Measurements from ENCODE around the gene TSPYL4.
"Not testable (repeated sequence)": the region's sequence is repeated elsewhere in the genome, so short reads cannot be mapped to it uniquely, and the experiment has no call there.

Gene TSPYL4

GRCh38 chr6:116253505-116254296, at the start of gene TSPYL4:
TSS of gene TSPYL4 (minus strand) at chr6:116254075. CDS start at chr6:116254008, 67 bp downstream.
- peaks cover 3% of the 10 kb centered on the region for H3K4me1 Mint-ChIP-seq
- CTCF ChIA-PET, result interaction anchor here (1.0 to 1.6 kb wide), 5 partner anchors 14 to 318 kb away, joined by 4 read pairs; no protein-coding TSS in a partner anchor
- no peak within 1 kb of the TSS for H3K4me3 Mint-ChIP-seq
- peaks cover 15% of the 10 kb centered on the region for H3K36me3 Mint-ChIP-seq
- no peaks in the 10 kb centered on the region for H3K9me3 Mint-ChIP-seq
- H3K27ac Mint-ChIP-seq, result no peak within 1 kb of the TSS
- H3K27me3 Mint-ChIP-seq, result no peaks in the 10 kb centered on the region
- DNase-seq, result peak; percentile 94

- Mint-ChIP-seq H3K27ac (no peak overlapping the region), H3K27me3 (no peaks in the 10 kb centered on the region), H3K4me1 (no peaks in the 10 kb centered on the region), H3K4me3 (no peak overlapping the region), H3K36me3 (no peaks in the 10 kb centered on the region), H3K9me3 (no peaks in the 10 kb centered on the region)
- no peak for DNase-seq
- CTCF ChIA-PET, result no interaction called here
Observed at GRCh38 chr6:116301104-116301503, 47.2 kb upstream of the TSPYL4 start.

DNA sequence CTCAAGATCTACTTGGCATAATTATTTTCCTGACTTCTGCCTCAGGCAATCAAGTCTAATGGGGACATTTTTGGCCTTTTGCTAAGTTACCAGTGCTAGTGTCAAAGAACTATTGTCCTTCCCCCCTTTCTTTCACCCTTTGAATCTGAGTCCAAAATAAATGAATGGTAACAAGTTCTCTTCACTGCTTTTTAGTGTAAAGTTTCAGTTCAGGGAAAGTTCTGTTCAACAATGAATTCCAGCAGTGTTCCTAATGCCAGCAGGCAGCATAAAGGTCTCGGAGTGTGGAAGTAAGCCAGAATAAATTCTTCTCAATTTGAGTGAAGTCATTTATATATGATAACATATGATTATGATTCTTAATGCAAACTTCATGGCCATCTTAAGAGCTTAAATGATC, 46.7 kb upstream of the TSPYL4 start:
- no peaks in the 10 kb centered on the region for H3K9me3 Mint-ChIP-seq
- no peaks in the 10 kb centered on the region for H3K27me3 Mint-ChIP-seq
- no peak for DNase-seq
- CTCF ChIA-PET, result no interaction called here
- no peaks in the 10 kb centered on the region for H3K36me3 Mint-ChIP-seq
- no peaks in the 10 kb centered on the region for H3K4me1 Mint-ChIP-seq
- H3K27ac Mint-ChIP-seq, result no peak overlapping the region
- no peak overlapping the region for H3K4me3 Mint-ChIP-seq

GRCh38 chr6:116298973-116299372, 45.1 kb upstream of the TSPYL4 start:
- no peak for DNase-seq
- Mint-ChIP-seq H3K4me3 (no peak overlapping the region), H3K9me3 (no peaks in the 10 kb centered on the region), H3K27me3 (no peaks in the 10 kb centered on the region), H3K27ac (no peak overlapping the region), H3K36me3 (no peaks in the 10 kb centered on the region), H3K4me1 (no peaks in the 10 kb centered on the region)
- CTCF ChIA-PET, result interaction anchor here (0.6 kb wide), 1 partner anchor 329 kb away, joined by 3 read pairs; no protein-coding TSS in a partner anchor

DNA sequence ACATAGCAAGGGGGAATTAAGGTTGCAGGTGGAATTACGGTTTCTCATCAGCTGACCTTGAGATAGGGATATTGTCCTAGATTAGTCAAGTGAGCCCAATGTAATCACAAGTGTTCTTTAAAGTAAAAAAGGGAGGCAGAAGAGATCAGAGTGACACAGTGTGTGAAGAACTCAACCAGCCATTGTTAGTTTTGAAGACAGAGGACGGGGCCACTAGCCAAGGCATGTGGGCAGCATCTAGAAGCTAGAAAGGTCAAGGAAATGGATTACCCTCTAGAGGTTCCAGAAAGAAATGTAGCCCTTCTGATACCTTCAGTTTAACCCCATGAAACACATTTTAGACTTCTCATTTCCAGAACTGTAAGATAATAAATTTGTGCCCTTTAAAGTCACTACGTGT, 44.4 kb upstream of the TSPYL4 start:
- no peaks in the 10 kb centered on the region for H3K36me3 Mint-ChIP-seq
- no peak for DNase-seq
- no peaks in the 10 kb centered on the region for H3K4me1 Mint-ChIP-seq
- CTCF ChIA-PET, result interaction anchor here (0.6 kb wide), 1 partner anchor 330 kb away, joined by 3 read pairs; no protein-coding TSS in a partner anchor
- H3K9me3 Mint-ChIP-seq, result no peaks in the 10 kb centered on the region
- H3K4me3 Mint-ChIP-seq, result no peak overlapping the region
- H3K27ac Mint-ChIP-seq, result no peak overlapping the region
- H3K27me3 Mint-ChIP-seq, result no peaks in the 10 kb centered on the region

GRCh38 chr6:116292553-116292952, 38.7 kb upstream of the TSPYL4 start:
- CTCF ChIA-PET, result interaction anchor here (1.2 kb wide), 1 partner anchor 24 kb away, joined by 3 read pairs; no protein-coding TSS in a partner anchor
- no peak overlapping the region for H3K27ac Mint-ChIP-seq
- no peaks in the 10 kb centered on the region for H3K4me1 Mint-ChIP-seq
- no peaks in the 10 kb centered on the region for H3K36me3 Mint-ChIP-seq
- no peaks in the 10 kb centered on the region for H3K27me3 Mint-ChIP-seq
- DNase-seq, result no peak
- no peak overlapping the region for H3K4me3 Mint-ChIP-seq
- no peaks in the 10 kb centered on the region for H3K9me3 Mint-ChIP-seq

- CTCF ChIA-PET, result interaction anchor here (1.2 kb wide), 1 partner anchor 23 kb away, joined by 3 read pairs; no protein-coding TSS in a partner anchor
- DNase-seq, result no peak
- H3K9me3 Mint-ChIP-seq, result no peaks in the 10 kb centered on the region
Observed at GRCh38 chr6:116291701-116292396, 38.0 kb upstream of the TSPYL4 start.

GRCh38 chr6:116290799-116291198, 36.9 kb upstream of the TSPYL4 start:
- Mint-ChIP-seq H3K27me3 (no peaks in the 10 kb centered on the region), H3K36me3 (no peaks in the 10 kb centered on the region), H3K9me3 (no peaks in the 10 kb centered on the region), H3K27ac (no peak overlapping the region), H3K4me3 (no peak overlapping the region), H3K4me1 (no peaks in the 10 kb centered on the region)
- no peak for DNase-seq
- CTCF ChIA-PET, result interaction anchor here (0.8 to 1.3 kb wide), 2 partner anchors 201 to 270 kb away, joined by 4 read pairs; no protein-coding TSS in a partner anchor

More at GRCh38 chr6:116291701-116292396, 38.0 kb upstream of the TSPYL4 start:
- Mint-ChIP-seq H3K27me3 (no peaks in the 10 kb centered on the region), H3K27ac (no peak overlapping the region), H3K4me3 (no peak overlapping the region), H3K4me1 (no peaks in the 10 kb centered on the region), H3K36me3 (no peaks in the 10 kb centered on the region)

GRCh38 chr6:116289876-116290275, 36.0 kb upstream of the TSPYL4 start:
- H3K27me3 Mint-ChIP-seq, result no peaks in the 10 kb centered on the region
- H3K27ac Mint-ChIP-seq, result no peak overlapping the region
- H3K4me3 Mint-ChIP-seq, result no peak overlapping the region
- no peaks in the 10 kb centered on the region for H3K4me1 Mint-ChIP-seq
- CTCF ChIA-PET, result interaction anchor here (0.8 to 3.6 kb wide), 4 partner anchors 26 to 271 kb away, joined by 4 to 27 read pairs (median 4); no protein-coding TSS in a partner anchor
- no peak for DNase-seq
- H3K9me3 Mint-ChIP-seq, result no peaks in the 10 kb centered on the region
- H3K36me3 Mint-ChIP-seq, result no peaks in the 10 kb centered on the region

DNA sequence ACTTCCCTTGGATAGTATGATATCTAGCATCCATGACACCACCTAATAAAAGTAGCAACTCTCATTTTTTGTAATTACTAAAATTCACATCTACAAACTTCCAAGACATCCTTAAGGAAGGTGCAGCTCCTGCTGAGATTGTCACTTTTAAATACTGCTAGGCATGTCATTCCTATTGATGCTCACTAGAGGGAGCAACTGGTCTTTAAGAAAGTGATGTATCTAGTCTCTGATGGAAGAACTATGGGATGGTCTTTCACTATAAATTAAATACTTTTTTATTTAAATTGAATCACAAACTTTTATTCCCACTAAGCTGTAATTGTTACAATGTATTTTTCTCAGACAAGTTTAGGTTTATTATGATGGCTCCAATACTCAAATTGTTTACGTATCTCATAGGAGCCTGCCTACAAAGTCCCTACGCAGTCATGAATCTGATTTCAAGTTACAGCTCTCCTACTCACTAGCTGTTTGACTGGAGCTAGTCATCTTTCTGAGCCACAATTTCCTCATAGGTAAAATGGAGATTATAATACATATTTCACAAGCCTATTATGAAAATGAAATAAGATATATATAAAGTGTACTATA, 33.9 kb upstream of the TSPYL4 start:
- no peaks in the 10 kb centered on the region for H3K4me1 Mint-ChIP-seq
- no peak for DNase-seq

DNA sequence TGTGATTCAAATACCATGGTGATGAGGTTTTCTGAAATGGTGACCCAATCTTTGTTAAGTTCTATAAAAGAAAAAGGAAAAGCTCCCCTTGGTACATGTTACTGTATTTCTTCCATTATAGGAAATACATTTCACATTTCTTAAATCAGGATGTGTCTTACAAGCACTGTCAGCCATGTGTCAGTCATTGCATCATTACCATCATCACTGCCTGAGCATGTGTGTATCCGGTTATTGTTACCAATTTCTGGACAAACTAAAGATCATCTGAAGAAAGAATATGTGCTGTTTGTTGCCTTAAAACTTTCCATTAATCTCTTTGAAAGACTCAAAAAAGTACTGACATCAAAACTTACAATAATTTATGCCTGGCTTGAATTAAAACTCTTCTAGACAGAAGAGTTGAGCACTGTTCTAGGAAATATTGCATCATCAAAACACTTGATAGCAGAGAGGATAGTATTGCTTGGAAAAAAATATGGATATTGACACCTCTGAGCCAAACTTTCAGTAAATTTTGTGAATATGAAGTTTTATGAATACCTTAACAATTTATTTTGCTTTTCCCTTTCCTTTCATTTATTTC, 33.0 kb upstream of the TSPYL4 start:
- CTCF ChIA-PET, result interaction anchor here (0.6 to 3.6 kb wide), 18 partner anchors 8 to 358 kb away, joined by 3 to 30 read pairs (median 5); partner anchors contain the start of gene CALHM4
- H3K9me3 Mint-ChIP-seq, result no peaks in the 10 kb centered on the region
- DNase-seq, result no peak
- H3K27me3 Mint-ChIP-seq, result no peaks in the 10 kb centered on the region
- H3K4me3 Mint-ChIP-seq, result no peak overlapping the region
- H3K27ac Mint-ChIP-seq, result no peak overlapping the region
- no peaks in the 10 kb centered on the region for H3K36me3 Mint-ChIP-seq
- no peaks in the 10 kb centered on the region for H3K4me1 Mint-ChIP-seq

More for the DNA sequence above, 33.9 kb upstream of the TSPYL4 start:
- Mint-ChIP-seq H3K36me3 (no peaks in the 10 kb centered on the region), H3K27me3 (no peaks in the 10 kb centered on the region), H3K27ac (no peak overlapping the region), H3K4me3 (no peak overlapping the region), H3K9me3 (no peaks in the 10 kb centered on the region)
- CTCF ChIA-PET, result interaction anchor here (0.8 to 3.6 kb wide), 27 partner anchors 9 to 357 kb away, joined by 3 to 30 read pairs (median 4); partner anchors contain the start of genes CALHM4 and RWDD1

- H3K9me3 Mint-ChIP-seq, H3K27me3 Mint-ChIP-seq, H3K36me3 Mint-ChIP-seq, H3K27ac Mint-ChIP-seq, H3K4me3 Mint-ChIP-seq, DNase-seq, CTCF ChIA-PET: not testable (repeated sequence)
- peaks cover 11% of the 10 kb centered on the region for H3K4me1 Mint-ChIP-seq
Observed at GRCh38 chr6:116284984-116285383, 31.1 kb upstream of the TSPYL4 start.

DNA sequence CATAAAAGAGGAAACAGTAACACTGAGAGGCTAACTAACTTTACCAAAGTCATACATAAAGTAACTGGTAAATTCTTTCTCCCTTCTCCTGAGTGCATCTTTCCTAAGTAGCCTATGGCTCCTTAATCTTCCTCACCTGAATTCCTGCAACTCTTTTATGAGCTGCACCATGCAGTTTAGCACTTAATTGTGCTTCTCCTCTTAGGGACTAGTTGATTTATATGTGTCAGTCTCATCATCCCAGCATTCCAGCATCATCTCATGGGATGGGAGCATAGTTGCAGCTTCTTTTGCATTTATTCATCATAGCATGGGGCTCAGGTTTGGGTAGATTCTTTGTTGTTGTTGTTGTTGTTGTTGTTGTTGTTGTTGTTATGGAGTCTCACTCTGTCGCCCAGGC, 29.3 kb upstream of the TSPYL4 start:
- H3K9me3 Mint-ChIP-seq, result no peaks in the 10 kb centered on the region
- CTCF ChIA-PET, result no interaction called here

GRCh38 chr6:116282698-116283097, 28.8 kb upstream of the TSPYL4 start:
- H3K9me3 Mint-ChIP-seq, result no peaks in the 10 kb centered on the region
- no peak overlapping the region for H3K4me3 Mint-ChIP-seq
- no peak overlapping the region for H3K27ac Mint-ChIP-seq
- H3K27me3 Mint-ChIP-seq, result peaks cover 7% of the 10 kb centered on the region
- CTCF ChIA-PET, result no interaction called here
- DNase-seq, result no peak
- H3K36me3 Mint-ChIP-seq, result peaks cover 18% of the 10 kb centered on the region
- H3K4me1 Mint-ChIP-seq, result peaks cover 29% of the 10 kb centered on the region

More for the DNA sequence above, 29.3 kb upstream of the TSPYL4 start:
- DNase-seq, result no peak
- Mint-ChIP-seq H3K4me3 (no peak overlapping the region), H3K4me1 (peaks cover 24% of the 10 kb centered on the region), H3K27ac (no peak overlapping the region), H3K36me3 (peaks cover 13% of the 10 kb centered on the region), H3K27me3 (peaks cover 7% of the 10 kb centered on the region)

All from activated naive CD4-positive, alpha-beta T cell treated with anti-CD3 and anti-CD28 coated beads, Interleukin-2, amount 10 ng/mL, durations not matched to agents 7 days and 5 days (primary cell).